ENCODE data around the gene DERL3. TPM values are rescaled to one million over a fixed set of nuclear protein-coding genes. Genes with fewer than 3 reads are reported as not detected.

Gene DERL3
- total RNA-seq, 1 experiment from 2014 or later = 9.3 TPM

GRCh38 chr22:23790819-23791737 lies 47.7 kb downstream of the DERL3 start:
- Histone ChIP-seq H3K36me3 (replicated peaks; ENCODE audit: control insufficient read depth, insufficient read depth, low read length) (peaks cover 18% of the 10 kb centered on the region), H3K4me3 (ENCODE audit: insufficient read depth, low read depth, low read length) (no peak overlapping the region), H3K27me3 (ENCODE audit: control insufficient read depth, insufficient read depth, low read length) (no peaks in the 10 kb centered on the region)
- DNase-seq = peak; percentile 16

DNA sequence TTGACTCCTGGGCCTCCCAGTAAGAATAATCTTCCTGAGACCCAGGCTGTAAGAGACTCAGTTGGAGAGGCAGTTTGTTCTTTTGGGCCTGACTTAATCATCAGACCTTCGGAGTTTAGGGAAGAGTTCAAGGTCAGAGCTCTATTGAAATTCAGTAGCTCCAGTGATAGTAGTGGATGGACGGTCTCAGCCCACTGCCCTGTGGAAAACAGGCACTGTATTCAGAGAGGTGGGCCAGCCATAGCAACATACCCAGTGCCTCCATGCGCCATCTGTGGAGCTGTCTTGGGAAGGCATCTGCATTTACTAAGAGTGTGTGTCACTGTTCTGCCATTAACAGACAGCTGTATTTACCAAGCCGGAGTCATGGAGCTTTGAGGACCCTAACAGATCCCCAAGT lies 49.2 kb downstream of the DERL3 start:
- H3K27me3 ChIP-seq (ENCODE audit: control insufficient read depth, insufficient read depth, low read length) = no peaks in the 10 kb centered on the region
- DNase-seq = peak; percentile 50
- H3K4me3 ChIP-seq (ENCODE audit: insufficient read depth, low read depth, low read length) = no peak overlapping the region
- peaks cover 17% of the 10 kb centered on the region for H3K36me3 ChIP-seq (replicated peaks; ENCODE audit: control insufficient read depth, insufficient read depth, low read length)

DNA sequence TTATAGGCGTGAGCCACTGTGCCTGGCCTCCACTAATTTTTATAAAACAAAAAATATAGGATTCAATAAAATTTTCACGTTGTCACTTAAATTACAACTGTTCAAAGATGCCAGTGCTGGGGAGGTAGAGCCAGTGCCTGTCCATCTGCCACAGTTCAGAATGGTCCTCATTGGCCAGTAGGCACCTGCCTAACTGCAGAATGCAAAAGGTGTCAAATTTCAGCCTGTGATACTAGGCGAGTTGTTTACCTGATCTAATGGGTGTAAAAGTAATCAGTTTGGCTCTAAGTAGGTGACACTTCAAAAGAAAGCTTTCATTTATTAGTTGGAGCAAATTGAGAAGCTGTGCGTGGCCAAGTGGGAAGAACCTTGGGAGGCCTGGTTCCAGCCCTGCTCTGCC lies 49.7 kb downstream of the DERL3 start:
- no peak overlapping the region for H3K4me3 ChIP-seq (ENCODE audit: insufficient read depth, low read depth, low read length)
- peak; percentile 62 for DNase-seq

GRCh38 chr22:23787910-23788309 lies 50.9 kb downstream of the DERL3 start:
- H3K27me3 ChIP-seq (ENCODE audit: control insufficient read depth, insufficient read depth, low read length) = no peaks in the 10 kb centered on the region
- DNase-seq = no peak
- H3K36me3 ChIP-seq (replicated peaks; ENCODE audit: control insufficient read depth, insufficient read depth, low read length) = peaks cover 9% of the 10 kb centered on the region
- peak overlapping the region; percentile 70 for H3K4me3 ChIP-seq (ENCODE audit: insufficient read depth, low read depth, low read length)

More for the DNA sequence above, 49.7 kb downstream of the DERL3 start:
- Histone ChIP-seq H3K36me3 (replicated peaks; ENCODE audit: control insufficient read depth, insufficient read depth, low read length) (peaks cover 14% of the 10 kb centered on the region), H3K27me3 (ENCODE audit: control insufficient read depth, insufficient read depth, low read length) (no peaks in the 10 kb centered on the region)

GRCh38 chr22:23787600-23787896 lies 51.3 kb downstream of the DERL3 start:
- Histone ChIP-seq H3K4me3 (ENCODE audit: insufficient read depth, low read depth, low read length) (peak overlapping the region; percentile 70), H3K27me3 (ENCODE audit: control insufficient read depth, insufficient read depth, low read length) (no peaks in the 10 kb centered on the region), H3K36me3 (replicated peaks; ENCODE audit: control insufficient read depth, insufficient read depth, low read length) (peaks cover 7% of the 10 kb centered on the region)
- no peak for DNase-seq

- H3K4me3 ChIP-seq (ENCODE audit: insufficient read depth, low read depth, low read length) = peak within 1 kb of the TSS; percentile 98
- H3K36me3 ChIP-seq (replicated peaks; ENCODE audit: control insufficient read depth, insufficient read depth, low read length) = peaks cover 1% of the 10 kb centered on the region
- DNase-seq = peak; percentile 100
- H3K27me3 ChIP-seq (ENCODE audit: control insufficient read depth, insufficient read depth, low read length) = no peaks in the 10 kb centered on the region
Measured at GRCh38 chr22:23786752-23787599, 51.8 kb downstream of the DERL3 start, which contains the start of gene SMARCB1. TSS of gene SMARCB1 (plus strand) at chr22:23786966. CDS start at chr22:23787170, 204 bp downstream.

GRCh38 chr22:23786261-23786710 lies 52.5 kb downstream of the DERL3 start:
- Histone ChIP-seq H3K4me3 (ENCODE audit: insufficient read depth, low read depth, low read length) (peak overlapping the region; percentile 98), H3K36me3 (replicated peaks; ENCODE audit: control insufficient read depth, insufficient read depth, low read length) (no peaks in the 10 kb centered on the region; the same call in 1 of the 2 replicates), H3K27me3 (ENCODE audit: control insufficient read depth, insufficient read depth, low read length) (no peaks in the 10 kb centered on the region; the same call in 1 of the 2 replicates)
- DNase-seq = no peak

Other genes starting within 250 kb of the DERL3 start
- not detected in 2 replicates for gene DRICH1, start 206.7 kb downstream of the DERL3 start, total RNA-seq (2014; rRNA removed; shearing (Covaris generic))
- gene RGL4, start 148.0 kb downstream of the DERL3 start, total RNA-seq (2014; rRNA removed; shearing (Covaris generic)) = not detected in 2 replicates
- gene ZNF70, start 87.9 kb downstream of the DERL3 start, total RNA-seq (2014; rRNA removed; shearing (Covaris generic)) = 1.7 and 2.3 TPM in 2 replicates
- not detected in 2 replicates for gene VPREB3, start 84.6 kb downstream of the DERL3 start, total RNA-seq (2014; rRNA removed; shearing (Covaris generic))
- gene C22orf15, start 76.0 kb downstream of the DERL3 start, total RNA-seq (2014; rRNA removed; shearing (Covaris generic)) = 1.8 and 3.7 TPM in 2 replicates
- 55.6 and 60.9 TPM in 2 replicates for gene CHCHD10, start 71.0 kb downstream of the DERL3 start, total RNA-seq (2014; rRNA removed; shearing (Covaris generic))
- 7.8 and 12.8 TPM in 2 replicates for gene MMP11, start 66.2 kb downstream of the DERL3 start, total RNA-seq (2014; rRNA removed; shearing (Covaris generic))
- 79.1 and 86.5 TPM in 2 replicates for gene SMARCB1, start 52.0 kb downstream of the DERL3 start, total RNA-seq (2014; rRNA removed; shearing (Covaris generic))
- 10.7 and 17.4 TPM in 2 replicates for gene SLC2A11, start 18.9 kb upstream of the DERL3 start, total RNA-seq (2014; rRNA removed; shearing (Covaris generic))
- gene MIF, start 55.4 kb upstream of the DERL3 start, total RNA-seq (2014; rRNA removed; shearing (Covaris generic)) = 952 and 1,162 TPM in 2 replicates
- gene GSTT2B, start 122.2 kb upstream of the DERL3 start, total RNA-seq (2014; rRNA removed; shearing (Covaris generic)) = 13.1 and 18.9 TPM in 2 replicates
- gene DDTL, start 127.9 kb upstream of the DERL3 start, total RNA-seq (2014; rRNA removed; shearing (Covaris generic)) = 3.5 and 4.2 TPM in 2 replicates
- 317 and 422 TPM in 2 replicates for gene DDT, start 135.4 kb upstream of the DERL3 start, total RNA-seq (2014; rRNA removed; shearing (Covaris generic))
- 0.48 TPM in 1 of 2 replicates, not detected in the other for gene GSTT2, start 141.1 kb upstream of the DERL3 start, total RNA-seq (2014; rRNA removed; shearing (Covaris generic))
- not detected in 2 replicates for gene GSTT4, start 166.4 kb upstream of the DERL3 start, total RNA-seq (2014; rRNA removed; shearing (Covaris generic))
- gene CABIN1, start 172.3 kb upstream of the DERL3 start, total RNA-seq (2014; rRNA removed; shearing (Covaris generic)) = 55.3 and 55.9 TPM in 2 replicates